Prostate gland (tissue), 2 donors: Measurements from ENCODE around the gene UMODL1.

Experiments used
- POLR2A ChIP-seq: fragments of 450-650 bp; IDR thresholded peaks from one replicate; pipeline ENCODE4 v1.6.1; 2016; ENCODE audit warnings: antibody characterized with exemption, mild to moderate bottlenecking
- POLR2AphosphoS5 ChIP-seq: sonication (generic); formaldehyde crosslinking; IDR thresholded peaks from one replicate; pipeline ENCODE4 v1.6.1; 2017; ENCODE audit warnings: antibody characterized with exemption
- TF ChIP-seq, protein P1 (sequence below), 4 experiments: fragments of 200-600 bp in 2 of 4; fragments of 450-650 bp in 2 of 4; sonication (generic) in 2 of 4; IDR thresholded peaks; 1 replicate in 3 of 4; 2 replicates in 1 of 4; pipeline ENCODE4 v1.5.1; 2016 to 2019; ENCODE audit warnings: antibody characterized with exemption in 4 of 4, mild to moderate bottlenecking in 2 of 4, moderate library complexity in 2 of 4

DNA sequence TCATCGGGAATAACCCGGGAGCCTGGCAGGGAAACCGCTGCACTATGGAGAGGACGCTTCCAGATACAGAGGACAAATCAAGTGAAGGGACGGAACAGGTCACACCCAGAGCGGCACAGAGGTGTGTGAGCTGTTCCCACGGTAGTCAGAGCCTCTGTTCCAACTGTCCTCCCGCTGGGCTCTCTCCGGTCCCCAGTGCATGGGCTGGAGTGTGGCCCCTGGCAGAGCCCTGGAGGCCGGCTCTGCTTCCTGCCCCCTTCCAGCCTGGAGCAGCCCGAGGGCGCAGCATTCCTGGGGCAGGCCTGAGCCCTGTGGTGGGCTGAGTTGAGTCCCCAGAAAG, 49.1 kb upstream of the UMODL1 start:
- TF ChIP-seq, protein P1, sequence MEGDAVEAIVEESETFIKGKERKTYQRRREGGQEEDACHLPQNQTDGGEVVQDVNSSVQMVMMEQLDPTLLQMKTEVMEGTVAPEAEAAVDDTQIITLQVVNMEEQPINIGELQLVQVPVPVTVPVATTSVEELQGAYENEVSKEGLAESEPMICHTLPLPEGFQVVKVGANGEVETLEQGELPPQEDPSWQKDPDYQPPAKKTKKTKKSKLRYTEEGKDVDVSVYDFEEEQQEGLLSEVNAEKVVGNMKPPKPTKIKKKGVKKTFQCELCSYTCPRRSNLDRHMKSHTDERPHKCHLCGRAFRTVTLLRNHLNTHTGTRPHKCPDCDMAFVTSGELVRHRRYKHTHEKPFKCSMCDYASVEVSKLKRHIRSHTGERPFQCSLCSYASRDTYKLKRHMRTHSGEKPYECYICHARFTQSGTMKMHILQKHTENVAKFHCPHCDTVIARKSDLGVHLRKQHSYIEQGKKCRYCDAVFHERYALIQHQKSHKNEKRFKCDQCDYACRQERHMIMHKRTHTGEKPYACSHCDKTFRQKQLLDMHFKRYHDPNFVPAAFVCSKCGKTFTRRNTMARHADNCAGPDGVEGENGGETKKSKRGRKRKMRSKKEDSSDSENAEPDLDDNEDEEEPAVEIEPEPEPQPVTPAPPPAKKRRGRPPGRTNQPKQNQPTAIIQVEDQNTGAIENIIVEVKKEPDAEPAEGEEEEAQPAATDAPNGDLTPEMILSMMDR (IDR thresholded peaks at IDR 0.05): no peak
- TF ChIP-seq POLR2A: no peak
- TF ChIP-seq POLR2AphosphoS5: no peak
